Measurements from ENCODE around the gene ATOSB.

Gene ATOSB

DNA sequence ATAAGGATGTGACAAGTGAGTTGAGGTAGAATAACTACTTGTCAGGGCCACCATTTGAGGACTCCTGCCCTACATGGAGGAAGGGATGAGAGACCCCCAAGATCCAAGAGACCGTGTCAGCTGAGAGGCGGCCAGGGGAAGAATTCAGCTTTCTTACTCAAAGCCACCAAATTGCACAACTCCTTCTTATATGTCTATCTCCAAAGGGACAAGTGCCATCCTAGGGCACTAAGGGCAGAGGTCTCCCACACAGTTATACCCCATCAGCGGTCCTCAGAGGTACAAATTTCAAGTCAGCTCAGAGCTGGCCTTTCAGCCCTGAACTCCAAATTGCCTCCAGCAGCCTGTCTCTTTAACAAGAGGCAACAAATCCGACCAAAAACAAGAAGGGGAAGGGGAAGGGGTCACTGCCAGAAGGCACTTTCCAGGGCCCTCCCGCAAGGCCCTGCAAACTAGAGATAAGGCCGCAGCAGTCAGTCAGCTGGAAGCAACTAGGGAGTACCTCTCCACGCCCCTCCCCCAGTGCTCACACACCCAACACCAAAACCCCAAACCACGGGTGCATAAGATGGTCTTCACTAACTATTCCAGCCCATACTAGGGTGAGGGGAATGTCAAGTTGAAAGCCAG, 6.6 kb downstream of the ATOSB start:
- TF ChIP-seq, protein P1, sequence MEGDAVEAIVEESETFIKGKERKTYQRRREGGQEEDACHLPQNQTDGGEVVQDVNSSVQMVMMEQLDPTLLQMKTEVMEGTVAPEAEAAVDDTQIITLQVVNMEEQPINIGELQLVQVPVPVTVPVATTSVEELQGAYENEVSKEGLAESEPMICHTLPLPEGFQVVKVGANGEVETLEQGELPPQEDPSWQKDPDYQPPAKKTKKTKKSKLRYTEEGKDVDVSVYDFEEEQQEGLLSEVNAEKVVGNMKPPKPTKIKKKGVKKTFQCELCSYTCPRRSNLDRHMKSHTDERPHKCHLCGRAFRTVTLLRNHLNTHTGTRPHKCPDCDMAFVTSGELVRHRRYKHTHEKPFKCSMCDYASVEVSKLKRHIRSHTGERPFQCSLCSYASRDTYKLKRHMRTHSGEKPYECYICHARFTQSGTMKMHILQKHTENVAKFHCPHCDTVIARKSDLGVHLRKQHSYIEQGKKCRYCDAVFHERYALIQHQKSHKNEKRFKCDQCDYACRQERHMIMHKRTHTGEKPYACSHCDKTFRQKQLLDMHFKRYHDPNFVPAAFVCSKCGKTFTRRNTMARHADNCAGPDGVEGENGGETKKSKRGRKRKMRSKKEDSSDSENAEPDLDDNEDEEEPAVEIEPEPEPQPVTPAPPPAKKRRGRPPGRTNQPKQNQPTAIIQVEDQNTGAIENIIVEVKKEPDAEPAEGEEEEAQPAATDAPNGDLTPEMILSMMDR (IDR thresholded peaks at IDR 0.05; ENCODE audit: unreplicated experiment in 3 of 3), result no peak
- Mint-ChIP-seq H3K4me1 (peaks cover 36% of the 10 kb centered on the region), H3K9me3 (no peaks in the 10 kb centered on the region), H3K36me3 (ENCODE audit: low read depth) (peaks cover 25% of the 10 kb centered on the region), H3K27ac (no peak overlapping the region), H3K27me3 (ENCODE audit: low read depth) (no peaks in the 10 kb centered on the region), H3K4me3 (peak overlapping the region; percentile 88 to 90 (median 90))

DNA sequence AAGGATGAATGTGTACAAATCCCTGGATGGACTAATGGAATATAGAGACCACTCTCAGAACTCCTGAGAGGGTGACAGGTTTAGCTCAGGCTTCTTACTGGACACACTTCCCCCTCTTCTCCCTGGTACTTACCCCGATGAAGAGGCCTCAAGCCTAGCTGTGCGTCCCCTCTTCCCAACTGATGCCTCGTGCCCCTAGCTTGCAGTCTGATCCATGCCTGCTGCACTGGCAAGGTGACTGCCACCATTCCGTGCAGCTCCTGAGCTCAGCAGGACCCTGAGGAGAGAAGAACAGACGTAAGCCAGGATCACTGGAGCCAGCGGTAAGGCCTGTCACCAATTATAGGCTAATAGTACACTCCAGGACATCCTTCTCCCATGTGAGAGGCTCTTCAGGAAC, 7.2 kb downstream of the ATOSB start:
- H3K36me3 Mint-ChIP-seq (ENCODE audit: low read depth), result peaks cover 23% of the 10 kb centered on the region
- H3K9me3 Mint-ChIP-seq, result no peaks in the 10 kb centered on the region
- H3K4me3 Mint-ChIP-seq, result peak overlapping the region; percentile 55 to 90 (median 90)
- no peak overlapping the region for H3K27ac Mint-ChIP-seq
- TF ChIP-seq, protein P1 (IDR thresholded peaks at IDR 0.05; ENCODE audit: unreplicated experiment in 3 of 3), result no peak
- H3K4me1 Mint-ChIP-seq, result peaks cover 33% of the 10 kb centered on the region
- H3K27me3 Mint-ChIP-seq (ENCODE audit: low read depth), result no peaks in the 10 kb centered on the region

GRCh38 chr9:35107297-35108290, 8.1 kb downstream of the ATOSB start:
- Mint-ChIP-seq H3K9me3 (no peaks in the 10 kb centered on the region), H3K27me3 (ENCODE audit: low read depth) (no peaks in the 10 kb centered on the region), H3K27ac (no peak overlapping the region), H3K4me1 (peaks cover 40% of the 10 kb centered on the region), H3K36me3 (ENCODE audit: low read depth) (peaks cover 27% of the 10 kb centered on the region), H3K4me3 (no peak overlapping the region)
- TF ChIP-seq, protein P1 (IDR thresholded peaks at IDR 0.05; ENCODE audit: unreplicated experiment in 3 of 3), result no peak

- Mint-ChIP-seq H3K9me3 (no peaks in the 10 kb centered on the region), H3K4me1 (peaks cover 38% of the 10 kb centered on the region), H3K27ac (no peak overlapping the region), H3K4me3 (no peak overlapping the region), H3K27me3 (ENCODE audit: low read depth) (no peaks in the 10 kb centered on the region), H3K36me3 (ENCODE audit: low read depth) (peaks cover 27% of the 10 kb centered on the region)
- TF ChIP-seq, protein P1 (IDR thresholded peaks at IDR 0.05; ENCODE audit: unreplicated experiment in 3 of 3), result no peak
Measured at GRCh38 chr9:35106343-35106730, 9.3 kb downstream of the ATOSB start.

DNA sequence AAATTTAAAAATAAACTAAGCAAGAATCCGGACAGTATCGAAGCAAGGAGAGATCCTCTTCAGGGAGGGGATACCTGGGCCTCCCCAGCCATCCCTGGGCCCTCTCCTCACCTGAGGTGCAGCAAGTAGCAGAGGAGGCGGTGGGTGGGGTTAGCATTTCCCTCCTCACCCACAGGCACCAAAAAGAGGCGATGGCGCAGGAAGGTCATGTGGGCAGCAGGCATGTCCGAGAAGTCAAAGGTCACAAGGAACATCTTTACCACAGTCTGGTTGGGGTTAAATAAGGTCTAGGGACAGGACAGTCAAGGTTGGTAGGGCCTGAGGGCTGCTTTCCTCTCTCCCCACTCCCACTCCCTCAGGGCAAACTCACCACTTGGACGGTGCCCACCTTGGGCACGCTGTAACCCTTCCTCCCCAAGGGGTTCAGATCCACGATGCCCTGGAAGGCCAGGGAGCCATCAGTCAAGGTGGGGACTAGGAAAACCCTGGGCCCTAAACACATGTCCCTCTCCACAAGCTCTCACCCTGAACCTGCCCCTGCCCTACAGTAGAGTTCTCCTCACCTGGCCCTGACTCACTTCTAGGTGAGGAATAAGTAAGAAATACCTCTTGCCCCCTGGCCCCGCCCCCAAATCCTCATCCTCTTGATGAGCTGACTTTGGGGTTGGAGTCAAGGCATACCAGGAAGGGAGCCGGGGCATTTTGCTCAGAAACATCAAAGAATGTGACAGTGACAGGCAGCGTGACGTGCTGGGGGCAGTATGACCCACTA, 9.9 kb downstream of the ATOSB start:
- TF ChIP-seq, protein P1 (IDR thresholded peaks at IDR 0.05; ENCODE audit: unreplicated experiment in 3 of 3), result no peak
- Mint-ChIP-seq H3K4me3 (peak overlapping the region in 2 of 3 experiments; percentile 26 to 40), H3K27me3 (ENCODE audit: low read depth) (no peaks in the 10 kb centered on the region), H3K27ac (no peak overlapping the region), H3K4me1 (peaks cover 35% of the 10 kb centered on the region), H3K36me3 (ENCODE audit: low read depth) (peaks cover 33% of the 10 kb centered on the region), H3K9me3 (no peaks in the 10 kb centered on the region)
